Non-pigmented ciliary epithelial cell (primary cell): Measurements from ENCODE around the gene OR2AJ1.
A peak's percentile ranks its signal among the peaks of the same experiment; 100 is the strongest.
"Not testable (repeated sequence)": the region's sequence is repeated elsewhere in the genome, so short reads cannot be mapped to it uniquely, and the experiment has no call there.

Experiments
- DNase-seq: peaks from one replicate; pipeline ENCODE4 v3.0.0-alpha.2; 2010; ENCODE audit warnings: low read depth

The OR2AJ1 gene

GRCh38 chr1:247924868-247925267, at the start of gene OR2AJ1:
OR2AJ1 (plus strand) TSS chr1:247924889; CDS start chr1:247933769, 8,880 bp downstream.
- DNase-seq: no peak

GRCh38 chr1:247883346-247883745, 41.3 kb upstream of the OR2AJ1 start:
- no peak for DNase-seq

- no peak for DNase-seq
These were observed 39.8 kb upstream of the OR2AJ1 start for GRCh38 chr1:247884797-247885413.

GRCh38 chr1:247895163-247895637, 29.5 kb upstream of the OR2AJ1 start, which contains the start of gene OR2W3:
OR2W3 (plus strand) TSS chr1:247895587; CDS start chr1:247895587, 0 bp downstream.
- DNase-seq: no peak

GRCh38 chr1:247895976-247896375, 28.7 kb upstream of the OR2AJ1 start:
- DNase-seq: no peak

GRCh38 chr1:247904122-247904521, 20.6 kb upstream of the OR2AJ1 start:
- DNase-seq: no peak

GRCh38 chr1:247905181-247905580, 19.5 kb upstream of the OR2AJ1 start:
- no peak for DNase-seq

GRCh38 chr1:247905910-247906503, 18.7 kb upstream of the OR2AJ1 start:
- DNase-seq: no peak

- DNase-seq: peak; percentile 17
These were observed 18.1 kb upstream of the OR2AJ1 start for GRCh38 chr1:247906504-247907047.

- no peak for DNase-seq
These were observed 15.9 kb upstream of the OR2AJ1 start for GRCh38 chr1:247908766-247909165.

GRCh38 chr1:247913786-247914185, 10.9 kb upstream of the OR2AJ1 start:
- no peak for DNase-seq

- no peak for DNase-seq
These were observed 9.6 kb upstream of the OR2AJ1 start for GRCh38 chr1:247914941-247915662.

- no peak for DNase-seq
These were observed 4.7 kb upstream of the OR2AJ1 start, which contains the start of gene OR2T8 for GRCh38 chr1:247919952-247920351. OR2T8 (plus strand) TSS chr1:247920252; CDS start chr1:247921018, 766 bp downstream.

GRCh38 chr1:247923941-247924340, 748 bp upstream of the OR2AJ1 start:
- DNase-seq: no peak

- no peak for DNase-seq
These were observed 9.3 kb downstream of the OR2AJ1 start for GRCh38 chr1:247933989-247934388.

GRCh38 chr1:247935781-247936180, 11.1 kb downstream of the OR2AJ1 start:
- no peak for DNase-seq

- DNase-seq: no peak
These were observed 11.7 kb downstream of the OR2AJ1 start for GRCh38 chr1:247936415-247936814.

GRCh38 chr1:247936965-247937734, 12.5 kb downstream of the OR2AJ1 start:
- DNase-seq: not testable (repeated sequence)

- DNase-seq: no peak
These were observed 17.9 kb downstream of the OR2AJ1 start for GRCh38 chr1:247942624-247943023.

GRCh38 chr1:247948558-247948957, 23.9 kb downstream of the OR2AJ1 start, which contains the start of gene OR2L8:
OR2L8 (plus strand) TSS chr1:247948858; CDS start chr1:247948858, 0 bp downstream.
- no peak for DNase-seq

- DNase-seq: no peak
These were observed 28.7 kb downstream of the OR2AJ1 start for GRCh38 chr1:247953408-247953807.

GRCh38 chr1:247961791-247962190, 37.1 kb downstream of the OR2AJ1 start:
- DNase-seq: no peak
